GM19324 (cell line): Measurements from ENCODE around the gene CLEC1A.

Experiments
- ATAC-seq: cut with Tn5 transposase; IDR thresholded peaks from one replicate; pipeline ENCODE4 v1.9.1; 2021; ENCODE audit warnings: mild to moderate bottlenecking, moderate library complexity; ENCODE audit not compliant: unreplicated experiment, low FRiP score

The CLEC1A gene

GRCh38 chr12:10098791-10099190 lies at the start of gene CLEC1A:
TSS of gene CLEC1A (minus strand) at chr12:10098985. CDS start at chr12:10098922, 63 bp downstream.
- no peak for ATAC-seq

DNA sequence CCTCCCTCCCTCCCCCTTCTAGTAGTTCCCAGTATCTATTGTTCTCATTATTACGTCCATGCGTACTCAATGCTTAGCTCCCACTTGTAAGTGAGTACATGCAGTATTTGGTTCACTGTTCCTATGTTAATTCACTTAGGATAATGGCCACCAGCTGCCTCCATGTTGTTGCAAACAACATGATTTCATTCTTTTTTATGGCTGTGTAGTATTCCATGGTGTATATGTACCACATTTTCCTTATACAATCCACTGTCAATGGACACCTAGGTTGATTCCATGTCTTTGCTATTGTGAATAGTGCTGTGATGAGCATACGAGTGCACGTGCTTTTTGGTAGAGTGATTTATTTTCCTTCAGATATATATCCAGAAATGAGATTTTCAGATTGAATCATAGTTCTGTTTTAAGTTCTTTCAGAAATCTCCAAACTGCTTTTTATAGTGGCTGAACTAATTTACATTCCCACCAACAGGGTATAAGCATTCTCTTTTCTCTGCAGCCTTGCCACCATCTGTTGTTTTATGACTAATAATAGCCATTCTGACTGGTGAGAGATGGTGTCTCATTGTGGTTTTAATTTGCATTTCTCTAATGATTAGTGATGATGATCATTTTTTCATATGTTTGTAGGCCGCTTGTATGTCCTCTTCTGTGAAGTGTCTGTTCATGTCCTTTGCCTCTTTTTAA lies 49.1 kb upstream of the CLEC1A start:
- ATAC-seq = no peak

GRCh38 chr12:10142976-10143589 lies 44.3 kb upstream of the CLEC1A start:
- ATAC-seq = no peak

DNA sequence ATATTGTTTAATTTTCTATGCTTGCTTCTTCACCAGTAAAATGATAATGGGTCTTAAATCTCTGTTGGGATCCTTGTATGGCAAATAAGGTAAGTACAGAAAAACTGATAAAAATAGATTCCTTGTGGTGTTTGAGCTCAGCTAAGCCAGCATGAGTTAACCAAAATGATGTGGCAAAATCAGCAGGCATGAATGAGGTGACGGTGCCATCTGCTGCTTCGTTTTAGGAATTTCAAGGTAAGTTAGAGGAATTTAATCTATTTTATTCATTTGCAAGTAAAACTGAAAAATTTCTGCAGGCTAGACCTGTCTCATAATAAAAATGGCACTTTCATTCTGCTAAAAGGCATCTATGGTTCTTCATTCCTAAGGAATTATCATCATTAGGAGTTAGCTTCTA lies 41.2 kb upstream of the CLEC1A start:
- no peak for ATAC-seq

- ATAC-seq = no peak
Measured at GRCh38 chr12:10136637-10137205, 37.9 kb upstream of the CLEC1A start.

- no peak for ATAC-seq
Measured at GRCh38 chr12:10135126-10135525, 36.3 kb upstream of the CLEC1A start.

- ATAC-seq = no peak
Measured at GRCh38 chr12:10132850-10133370, 34.1 kb upstream of the CLEC1A start.

- no peak for ATAC-seq
Measured at GRCh38 chr12:10131111-10131690, 32.4 kb upstream of the CLEC1A start.

DNA sequence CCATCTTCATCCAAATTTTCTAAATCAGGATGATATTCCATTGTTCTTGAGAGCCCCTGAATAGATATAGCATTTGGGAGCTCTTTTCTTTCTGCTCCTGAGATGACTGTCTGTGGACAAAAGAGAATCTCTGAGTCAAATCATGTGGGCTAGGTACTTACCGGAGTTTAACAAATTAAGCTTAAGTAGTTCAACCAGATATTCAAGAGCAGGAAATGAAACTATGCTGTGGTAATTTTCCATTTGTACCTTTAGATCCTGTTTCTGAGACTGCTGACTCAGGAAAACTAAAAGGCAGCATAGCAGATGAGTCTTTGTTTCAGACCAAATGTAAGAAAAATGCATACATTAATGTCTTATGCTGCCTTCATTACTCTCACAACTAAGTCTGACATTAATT lies 31.3 kb upstream of the CLEC1A start, which contains the start of gene CLEC7A:
TSS of gene CLEC7A (minus strand) at position 158 of the 400 bp plus-strand sequence. CDS start at position 41, 117 bp downstream.
- ATAC-seq = peak; percentile 62

DNA sequence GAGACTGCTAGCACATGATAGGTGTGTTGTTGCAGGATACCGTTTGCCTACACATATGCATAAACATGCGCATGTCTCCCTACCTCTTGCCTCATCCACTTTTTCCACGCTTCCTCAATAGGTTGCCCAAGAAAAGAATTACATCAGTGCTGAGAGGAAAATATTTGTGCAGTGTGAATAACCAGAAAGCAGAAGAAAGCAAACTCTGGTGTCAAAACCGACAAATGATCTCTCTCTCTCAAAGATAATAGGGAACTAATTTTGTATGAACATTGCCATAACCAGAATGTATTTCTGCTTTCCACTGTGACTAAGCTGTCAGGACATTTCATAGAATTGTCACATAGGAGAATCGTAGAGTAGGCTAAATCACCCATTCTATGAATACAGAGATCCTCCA lies 29.9 kb upstream of the CLEC1A start:
- ATAC-seq = no peak

DNA sequence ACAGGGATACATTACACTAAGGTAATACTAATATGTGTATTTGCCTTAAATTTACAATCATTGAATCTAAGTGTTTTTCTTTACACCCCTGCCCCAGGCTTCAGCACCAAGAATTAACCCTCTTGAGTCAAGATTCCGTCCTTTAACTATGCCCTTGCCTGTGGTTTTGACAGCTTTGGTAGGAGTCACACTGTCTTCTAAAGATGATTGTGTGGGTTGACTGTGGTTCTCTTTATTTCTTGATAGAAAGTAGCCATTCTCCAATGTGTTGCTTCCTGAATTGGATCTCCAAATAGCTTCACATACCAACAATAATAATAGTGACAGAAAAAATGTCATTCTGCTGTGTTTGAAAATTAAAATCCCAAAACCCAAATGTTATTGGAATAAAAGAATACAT lies 27.6 kb upstream of the CLEC1A start:
- no peak for ATAC-seq

DNA sequence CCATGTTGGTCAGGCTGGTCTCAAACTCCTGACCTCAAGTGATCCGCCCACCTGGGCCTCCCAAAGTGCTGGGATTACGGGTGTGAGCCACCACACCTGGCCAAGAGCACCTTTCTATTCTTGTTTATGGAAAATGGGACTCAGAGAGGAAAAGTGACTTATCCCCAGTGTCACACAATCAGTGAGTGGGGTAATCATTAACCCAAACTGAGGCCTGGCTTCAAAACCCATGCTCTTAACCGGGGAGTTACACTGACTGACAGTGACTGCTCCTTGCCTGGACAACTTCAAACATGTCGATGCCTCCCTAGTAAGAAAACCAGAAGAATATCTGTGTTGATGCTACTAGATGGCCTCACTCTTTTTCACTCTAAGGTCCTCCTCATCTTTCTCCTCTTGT lies 23.9 kb upstream of the CLEC1A start:
- no peak for ATAC-seq

DNA sequence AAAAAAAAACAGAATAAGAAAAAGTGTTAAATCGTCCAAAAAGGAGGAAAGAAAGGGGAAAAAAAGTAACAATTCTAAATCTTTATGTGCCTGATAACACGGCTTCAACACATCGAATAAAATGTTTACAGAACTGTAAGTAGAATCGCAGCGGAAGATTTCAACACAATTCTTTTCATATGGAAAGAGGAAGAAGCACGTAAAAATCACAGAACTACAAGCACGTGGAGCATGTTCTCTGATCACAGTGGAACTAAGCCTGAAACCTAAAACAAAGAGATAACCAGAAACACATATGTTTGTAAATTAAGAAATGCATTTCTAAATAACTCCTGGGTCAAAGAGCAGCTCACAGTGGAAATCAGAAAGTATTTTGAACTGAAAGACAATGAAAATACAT lies 22.5 kb upstream of the CLEC1A start:
- no peak for ATAC-seq

GRCh38 chr12:10119066-10119465 lies 20.3 kb upstream of the CLEC1A start:
- ATAC-seq = no peak

GRCh38 chr12:10115890-10116289 lies 17.1 kb upstream of the CLEC1A start:
- no peak for ATAC-seq

DNA sequence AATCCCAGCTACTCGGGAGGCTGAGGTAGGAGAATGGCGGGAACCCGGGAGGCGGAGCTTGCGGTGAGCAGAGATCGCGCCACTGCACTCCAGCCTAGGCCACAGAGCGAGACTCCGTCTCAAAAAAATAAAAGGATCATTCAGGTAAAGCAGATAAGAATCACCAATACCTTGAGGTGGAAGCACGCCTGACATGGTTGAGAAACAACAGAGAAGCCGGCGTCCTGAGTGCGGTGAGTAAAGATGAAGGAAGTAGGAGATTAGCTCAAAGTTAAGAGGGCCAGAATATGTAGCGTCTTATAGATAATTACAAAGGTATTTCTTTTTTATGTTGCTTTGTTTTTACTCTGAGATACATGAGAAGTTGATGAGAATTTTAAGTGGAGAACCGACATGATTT lies 16.5 kb upstream of the CLEC1A start:
- ATAC-seq = no peak

GRCh38 chr12:10113920-10114319 lies 15.1 kb upstream of the CLEC1A start:
- ATAC-seq = no peak

GRCh38 chr12:10113075-10113474 lies 14.3 kb upstream of the CLEC1A start:
- ATAC-seq = no peak

GRCh38 chr12:10111451-10111850 lies 12.7 kb upstream of the CLEC1A start:
- no peak for ATAC-seq

GRCh38 chr12:10110256-10110844 lies 11.6 kb upstream of the CLEC1A start:
- no peak for ATAC-seq

DNA sequence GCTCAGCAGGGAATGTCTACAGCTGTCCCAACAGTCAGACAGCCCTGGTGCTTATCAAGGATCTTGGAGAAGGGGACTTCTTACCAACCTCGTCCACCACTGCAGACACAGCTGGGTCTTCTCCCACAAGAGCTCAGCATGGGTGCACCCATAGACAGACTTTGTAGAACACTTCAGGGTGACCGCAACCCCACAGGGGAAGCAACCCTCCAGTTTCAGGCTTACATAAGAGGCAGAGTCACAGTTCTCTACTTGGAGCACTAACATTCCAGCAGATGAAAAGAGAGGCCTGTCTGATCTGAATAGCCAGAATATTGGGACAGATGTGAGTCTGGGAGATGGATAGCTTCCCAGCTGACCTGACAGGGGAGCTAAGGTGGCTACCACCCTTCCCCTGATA lies 3.5 kb upstream of the CLEC1A start:
- peak; percentile 51 for ATAC-seq
